Astrocyte of the spinal cord (primary cell): ENCODE data around the gene EXOC3L2.

ENCODE experiments used
- DNase-seq: peaks from one replicate; pipeline ENCODE4 v3.0.0; 2011; ENCODE audit warnings: low read depth, low spot score
- H3K4me3 ChIP-seq: 2 replicates; pipeline ENCODE4 v1.5.1; 2011; ENCODE audit warnings: low read depth, mild to moderate bottlenecking, low read length, moderate library complexity
- CTCF ChIP-seq: IDR thresholded peaks from 2 replicates; pipeline ENCODE4 v1.5.1; 2012; ENCODE audit warnings: low read depth, mild to moderate bottlenecking, low read length, inconsistent platforms
- in situ Hi-C: cut with HindIII; loops from 2 replicates; pipeline ENCODE4 v1.10.0; 2017; ENCODE audit warnings: low sequenced_read_pairs

The EXOC3L2 gene

GRCh38 chr19:45251452-45252354, 6.5 kb upstream of the EXOC3L2 start:
- DNase-seq: peak; percentile 13
- no peak for TF ChIP-seq CTCF
- in situ Hi-C loops: no loop called here
- H3K4me3 ChIP-seq: peak overlapping the region; percentile 85

GRCh38 chr19:45250832-45251451, 5.7 kb upstream of the EXOC3L2 start, which contains the start of gene MARK4:
MARK4 (plus strand) TSS chr19:45251271; CDS start chr19:45251589, 318 bp downstream.
- peak; percentile 48 for DNase-seq
- peak within 1 kb of the TSS; percentile 85 for H3K4me3 ChIP-seq
- no peak for TF ChIP-seq CTCF
- in situ Hi-C loops: no loop called here

GRCh38 chr19:45250216-45250831, 5.1 kb upstream of the EXOC3L2 start:
- in situ Hi-C loops: no loop called here
- no peak for DNase-seq

GRCh38 chr19:45249261-45250033, 4.2 kb upstream of the EXOC3L2 start:
- DNase-seq: no peak
- TF ChIP-seq CTCF: no peak
- in situ Hi-C loops: no loop called here
- no peak overlapping the region for H3K4me3 ChIP-seq

More at GRCh38 chr19:45250216-45250831, 5.1 kb upstream of the EXOC3L2 start:
- H3K4me3 ChIP-seq: peak overlapping the region; percentile 54
- no peak for TF ChIP-seq CTCF

- DNase-seq: no peak
- H3K4me3 ChIP-seq: no peak overlapping the region
- no peak for TF ChIP-seq CTCF
- in situ Hi-C loops: no loop called here
Observed at GRCh38 chr19:45247136-45247535, 1.9 kb upstream of the EXOC3L2 start.

- H3K4me3 ChIP-seq: no peak overlapping the region
- no peak for DNase-seq
- no peak for TF ChIP-seq CTCF
- in situ Hi-C loops: no loop called here
Observed at GRCh38 chr19:45245826-45246225, 619 bp upstream of the EXOC3L2 start.
